Endothelial cell of umbilical vein (primary cell): ENCODE measurements around the gene PALMD. TPM values are rescaled to one million over a fixed set of nuclear protein-coding genes. Genes with fewer than 3 reads are reported as not detected.

Experiments
- BruUV-seq: library from RNA; stranded (reverse); fragments of 400-500 nt; replicated peaks from 2 replicates; lab custom pipeline; 2021; lab: Mats Ljungman, UMichigan
- CTCF ChIA-PET: fragments of 300-600, 350-600 bp; sonication (Branson Sonifier 250); formaldehyde crosslinking; loops from one replicate; lab custom pipeline; 2021; ENCODE audit warnings: antibody characterized with exemption, inconsistent platforms; lab: Charles Lee
- POLR2A ChIA-PET: fragments of 300-600, 350-600 bp; sonication (Branson Sonifier 250); formaldehyde crosslinking; loops from one replicate; lab custom pipeline; 2021; ENCODE audit warnings: antibody characterized with exemption, inconsistent platforms; lab: Charles Lee
- DNase-seq: peaks from one replicate; pipeline ENCODE4 v3.0.0-alpha.2; 2011; ENCODE audit warnings: low read depth, low spot score
- FAIRE-seq: peaks from 2 replicates; lab custom pipeline; 2011; peaks lifted over from hg19 to GRCh38; lab: Jason Lieb, UNC
- H2AFZ ChIP-seq: 2 replicates; pipeline ENCODE4 v1.6.0; 2012; ENCODE audit warnings: low read depth, low read length, control low read depth, inconsistent platforms
- H3K27ac ChIP-seq: 2 replicates; pipeline ENCODE4 v1.5.1; 2011; ENCODE audit warnings: low read depth, mild to moderate bottlenecking, control low read depth, low read length, moderate library complexity; ENCODE audit not compliant: insufficient read depth
- H3K27me3 ChIP-seq, 2 experiments: 2 replicates each; pipeline versions ENCODE4 v1.6.0 to v1.6.1; 2011; ENCODE audit warnings: low read length in 2 of 2, mixed read lengths in 1 of 2; ENCODE audit not compliant: control insufficient read depth in 2 of 2, insufficient read depth in 2 of 2
- H3K36me3 ChIP-seq, 2 experiments: 2 replicates in 1 of 2; 3 replicates in 1 of 2; pipeline ENCODE4 v1.5.1; 2011; ENCODE audit warnings: low read length in 2 of 2, mild to moderate bottlenecking in 1 of 2, moderate library complexity in 1 of 2; ENCODE audit not compliant: control insufficient read depth in 2 of 2, insufficient read depth in 2 of 2; ENCODE audit errors: extremely low read depth in 1 of 2
- H3K4me1 ChIP-seq: 3 replicates; pipeline ENCODE4 v1.5.1; 2011; ENCODE audit warnings: mild to moderate bottlenecking, low read length; ENCODE audit not compliant: control insufficient read depth, insufficient read depth; ENCODE audit errors: extremely low read depth
- H3K4me2 ChIP-seq: 2 replicates; pipeline ENCODE4 v1.6.1; 2011; ENCODE audit warnings: low read length, control low read depth, mixed read lengths; ENCODE audit not compliant: insufficient read depth
- H3K4me3 ChIP-seq, 3 experiments: fragments of 200-600 bp in 1 of 3; sonication (generic), shearing (Covaris generic) in 1 of 3; replicated peaks in 1 of 3; 2 replicates each; pipeline ENCODE4 v1.5.1; 2011 to 2016; ENCODE audit warnings: control low read depth in 3 of 3, low read length in 3 of 3, mild to moderate bottlenecking in 2 of 3, inconsistent platforms in 1 of 3, low read depth in 1 of 3, moderate library complexity in 1 of 3; ENCODE audit not compliant: insufficient read depth in 1 of 3
- H3K79me2 ChIP-seq: 2 replicates; pipeline ENCODE4 v1.6.0; 2012; ENCODE audit warnings: low read length, inconsistent platforms; ENCODE audit not compliant: control insufficient read depth, insufficient read depth
- H3K9ac ChIP-seq: replicated peaks from 2 replicates; pipeline ENCODE3; 2011; ENCODE audit warnings: low read length, control low read depth; ENCODE audit not compliant: insufficient read depth; ENCODE audit errors: extremely low read depth
- H3K9me1 ChIP-seq: replicated peaks from 3 replicates; pipeline ENCODE4 v1.6.0; 2011; ENCODE audit warnings: mild to moderate bottlenecking, low read length; ENCODE audit not compliant: control insufficient read depth, insufficient read depth; ENCODE audit errors: extremely low read depth
- H3K9me3 ChIP-seq: replicated peaks from 2 replicates; pipeline ENCODE4 v1.5.1; 2012; ENCODE audit warnings: low read length, inconsistent platforms; ENCODE audit not compliant: control insufficient read depth, insufficient read depth
- H4K20me1 ChIP-seq: replicated peaks from 2 replicates; pipeline ENCODE3; 2011; ENCODE audit warnings: mild to moderate bottlenecking, low read length; ENCODE audit not compliant: control insufficient read depth, insufficient read depth; ENCODE audit errors: extremely low read depth
- CTCF ChIP-seq, 2 donors: IDR thresholded peaks; 1 replicate in 1 of 2; 2 replicates in 1 of 2; pipeline ENCODE4 v1.5.1; 2011; ENCODE audit warnings: low read length in 2 of 2, mild to moderate bottlenecking in 2 of 2, moderate library complexity in 2 of 2, control low read depth in 1 of 2, inconsistent platforms in 1 of 2, low read depth in 1 of 2; ENCODE audit not compliant: insufficient read depth in 1 of 2; ENCODE audit errors: extremely low read depth in 1 of 2
- EZH2 ChIP-seq: IDR thresholded peaks from 2 replicates; pipeline ENCODE4 v1.6.1; 2012; ENCODE audit warnings: borderline replicate concordance, low read depth, mild to moderate bottlenecking, moderate library complexity, low read length, inconsistent platforms; ENCODE audit not compliant: severe bottlenecking
- FOS ChIP-seq: IDR thresholded peaks from 2 replicates; pipeline ENCODE4 v1.6.1; 2011; ENCODE audit warnings: mild to moderate bottlenecking, low read length, moderate library complexity, borderline replicate concordance; ENCODE audit not compliant: insufficient read depth
- GATA2 ChIP-seq: IDR thresholded peaks from 2 replicates; pipeline ENCODE4 v1.7.0; 2011; ENCODE audit warnings: low read depth, mild to moderate bottlenecking, moderate library complexity, mixed read lengths, low read length; ENCODE audit not compliant: insufficient read length, insufficient read depth
- JUN ChIP-seq: IDR thresholded peaks from 2 replicates; pipeline ENCODE4 v1.6.1; 2011; ENCODE audit warnings: borderline replicate concordance, low read depth; ENCODE audit not compliant: insufficient read length, insufficient read depth
- MAX ChIP-seq: IDR thresholded peaks from 2 replicates; pipeline ENCODE4 v1.6.1; 2011; ENCODE audit not compliant: insufficient read depth, insufficient read length
- MYC ChIP-seq: IDR thresholded peaks from one replicate; pipeline ENCODE4 v1.6.1; 2011; ENCODE audit warnings: mild to moderate bottlenecking, low read depth, low read length
- POLR2A ChIP-seq: IDR thresholded peaks from 2 replicates; pipeline ENCODE4 v1.6.1; 2012; ENCODE audit warnings: low read depth, mild to moderate bottlenecking, control low read depth, low read length
- POLR2AphosphoS5 ChIP-seq: IDR thresholded peaks from 2 replicates; pipeline ENCODE4 v1.6.1; 2012; ENCODE audit warnings: low read depth, mild to moderate bottlenecking, control low read depth, low read length, moderate library complexity; ENCODE audit not compliant: insufficient read depth
- dilution Hi-C: fragments of 300-500 bp; cut with MboI; formaldehyde crosslinking; loops from one replicate; pipeline ENCODE4 v1.15.0; 2019; ENCODE audit warnings: low sequenced_read_pairs; ENCODE audit not compliant: extremely low pct_ligation_motif_present
- intact Hi-C: fragments of 100-400 bp; cut with micrococcal nuclease; formaldehyde crosslinking; loops from one replicate; pipeline ENCODE4 v1.10.0; 2022
- polyA plus RNA-seq, 4 experiments: library from polyadenylated mRNA; depleted of rRNA in 3 of 4; stranded (reverse) in 3 of 4; unstranded in 1 of 4; fragments of >200 nt; gene quantifications; 2 replicates each; pipeline versions ENCODE4 v1.2.1 to v1.2.3, GENCODE V29; 2011 to 2012; ENCODE audit warnings: missing spikeins in 1 of 4
- total RNA-seq: library from RNA; stranded (reverse); gene quantifications from 2 replicates; pipeline ENCODE4 v1.2.3, GENCODE V29; 2021

The PALMD gene
- total and polyA plus RNA-seq, 2 donors (not counting 3 experiments of a cell fraction or from before 2014, with no cell fraction given) = 52.6 to 137 TPM

- H3K27me3 ChIP-seq = no peaks in the 10 kb centered on the region
- no TSS peak for BruUV-seq
- no peak overlapping the region for H3K27ac ChIP-seq
- no peak overlapping the region for H3K4me3 ChIP-seq
- peaks cover 2% of the 10 kb centered on the region for H3K9me1 ChIP-seq
- H3K4me1 ChIP-seq = peaks cover 25% of the 10 kb centered on the region
- FAIRE-seq = no peak
- H3K9me3 ChIP-seq = no peaks in the 10 kb centered on the region
- H3K79me2 ChIP-seq = no peaks in the 10 kb centered on the region
- TF ChIP-seq GATA2 = no peak
- TF ChIP-seq MYC = no peak
- no peak for TF ChIP-seq FOS
- TF ChIP-seq EZH2 = no peak
- TF ChIP-seq POLR2AphosphoS5 = no peak
- no peak for TF ChIP-seq MAX
- no peak for TF ChIP-seq CTCF (IDR thresholded peaks at IDR 0.05; ENCODE audit: extremely low read depth in 1 of 2, insufficient read depth in 1 of 2, low read depth in 1 of 2, low read length in 2 of 2)
- no peak for TF ChIP-seq JUN
- TF ChIP-seq POLR2A = no peak
- CTCF ChIA-PET = interaction anchor here (0.8 to 2.8 kb wide), 4 partner anchors 10 to 51 kb away, joined by 4 to 9 read pairs (median 4); no protein-coding TSS in a partner anchor
- no peak for DNase-seq
- H4K20me1 ChIP-seq = no peaks in the 10 kb centered on the region
- POLR2A ChIA-PET = no interaction called here
- intact Hi-C loops (no loop called here), dilution Hi-C loops (no loop called here)
- H3K9ac ChIP-seq = no peak overlapping the region
- no peaks in the 10 kb centered on the region for H3K36me3 ChIP-seq
- no peak overlapping the region for H2AFZ ChIP-seq
- no peak overlapping the region for H3K4me2 ChIP-seq
Observed at GRCh38 chr1:99634971-99635624, 10.8 kb upstream of the PALMD start.
